Neural progenitor cell (in vitro differentiated cells): ENCODE results near the gene ZNF382.

Experiments used
- CTCF ChIP-seq: fragments of 200-600 bp; sonication (generic); IDR thresholded peaks from 2 replicates; pipeline ENCODE4 v1.5.1; 2017; ENCODE audit warnings: antibody characterized with exemption, mild to moderate bottlenecking
- EZH2 ChIP-seq: fragments of 200-600 bp; sonication (generic); IDR thresholded peaks from 2 replicates; pipeline ENCODE4 v1.6.1; 2017; ENCODE audit warnings: antibody characterized with exemption, mild to moderate bottlenecking, moderate library complexity

GRCh38 chr19:36605877-36606478 is 865 bp downstream of the ZNF382 start:
- no peak for TF ChIP-seq EZH2
- TF ChIP-seq CTCF = no peak
